Urothelium cell line (cell line): ENCODE measurements around the gene CDK19.
"Not testable (repeated sequence)": the region's sequence is repeated elsewhere in the genome, so short reads cannot be mapped to it uniquely, and the experiment has no call there.

ENCODE experiments used
- DNase-seq: peaks from one replicate; pipeline ENCODE4 v3.0.0; 2011; ENCODE audit warnings: low spot score, mixed read lengths
- FAIRE-seq: peaks from 2 replicates; lab custom pipeline; 2011; peaks lifted over from hg19 to GRCh38; lab: Jason Lieb, UNC

The CDK19 gene

DNA sequence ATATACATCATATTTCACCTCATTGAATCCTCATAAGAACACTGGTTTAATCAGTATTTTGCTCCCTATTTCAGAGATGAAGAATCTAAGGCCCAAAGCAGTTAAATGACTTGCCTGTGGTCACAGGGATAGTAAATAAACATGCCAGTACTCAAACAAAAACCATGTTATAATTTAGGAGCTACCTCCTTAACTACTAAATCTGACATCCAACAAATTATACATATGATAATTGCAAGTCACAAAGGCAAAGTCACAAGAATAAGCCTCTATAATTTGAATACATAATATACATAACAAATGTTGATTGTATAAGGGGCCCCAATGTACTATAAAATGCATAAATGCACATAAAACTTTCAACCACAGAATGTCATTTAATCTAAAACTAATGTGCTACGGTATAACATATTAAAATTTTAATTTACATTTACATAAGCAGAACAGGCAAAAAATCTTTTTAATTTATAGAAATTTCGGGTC, 181.5 kb downstream of the CDK19 start:
- no peak for FAIRE-seq

GRCh38 chr6:110629153-110629552, 186.1 kb downstream of the CDK19 start:
- DNase-seq (no peak), FAIRE-seq (no peak)

More for the DNA sequence above, 181.5 kb downstream of the CDK19 start:
- DNase-seq, result no peak

DNA sequence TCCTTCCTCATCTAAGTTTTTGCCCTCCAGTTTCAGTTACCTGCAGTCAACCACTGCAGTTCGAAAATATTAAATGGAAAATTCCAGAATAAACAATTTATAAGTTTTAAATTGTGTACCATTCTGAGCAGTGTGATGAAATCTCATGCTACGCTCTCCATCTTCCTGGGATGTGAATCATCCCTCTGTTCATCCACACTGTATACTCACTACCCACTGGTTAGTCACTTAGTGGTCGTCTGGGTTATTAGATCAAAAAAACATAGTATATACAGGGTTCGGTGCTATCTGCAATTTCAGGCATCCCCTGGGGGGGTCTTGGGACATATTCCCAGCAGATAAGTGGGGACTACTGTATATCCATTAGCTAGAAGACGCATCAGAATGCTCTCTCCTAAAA, 186.9 kb downstream of the CDK19 start:
- FAIRE-seq, result no peak
- no peak for DNase-seq

- FAIRE-seq (no peak), DNase-seq (no peak)
Measured at GRCh38 chr6:110626442-110626841, 188.8 kb downstream of the CDK19 start.

- FAIRE-seq (no peak), DNase-seq (no peak)
Measured at GRCh38 chr6:110625883-110626282, 189.4 kb downstream of the CDK19 start.

DNA sequence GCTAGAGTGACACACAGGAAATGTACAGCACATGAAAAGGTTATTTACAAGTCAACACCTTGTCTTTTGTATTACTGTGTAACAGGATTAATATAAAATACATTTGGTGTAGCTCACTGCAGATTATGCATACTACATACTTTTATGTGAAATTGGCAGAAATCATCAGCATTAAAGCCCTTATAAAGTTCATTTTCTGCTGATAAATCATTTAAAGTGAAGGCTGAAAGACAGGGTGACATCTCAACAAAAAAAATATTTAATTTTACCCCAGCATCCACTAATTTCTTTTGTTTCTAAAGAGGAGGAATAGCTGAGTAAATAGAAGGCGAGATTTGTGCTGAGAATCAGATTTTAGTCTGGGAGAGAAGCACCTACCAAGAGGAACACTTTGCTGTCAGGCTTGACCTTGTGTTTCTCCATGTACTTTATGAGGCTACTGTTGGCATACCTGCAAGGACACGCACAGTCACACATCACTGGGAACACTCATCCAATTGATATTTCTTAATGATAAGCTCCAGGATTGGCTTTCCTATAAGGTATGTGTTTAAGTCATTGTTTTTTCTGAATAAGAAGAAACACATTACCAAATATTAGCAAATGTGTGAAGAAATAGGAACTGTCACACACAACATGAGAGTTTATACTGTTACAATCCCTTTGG, 192.2 kb downstream of the CDK19 start:
- FAIRE-seq, result no peak
- DNase-seq, result no peak

DNA sequence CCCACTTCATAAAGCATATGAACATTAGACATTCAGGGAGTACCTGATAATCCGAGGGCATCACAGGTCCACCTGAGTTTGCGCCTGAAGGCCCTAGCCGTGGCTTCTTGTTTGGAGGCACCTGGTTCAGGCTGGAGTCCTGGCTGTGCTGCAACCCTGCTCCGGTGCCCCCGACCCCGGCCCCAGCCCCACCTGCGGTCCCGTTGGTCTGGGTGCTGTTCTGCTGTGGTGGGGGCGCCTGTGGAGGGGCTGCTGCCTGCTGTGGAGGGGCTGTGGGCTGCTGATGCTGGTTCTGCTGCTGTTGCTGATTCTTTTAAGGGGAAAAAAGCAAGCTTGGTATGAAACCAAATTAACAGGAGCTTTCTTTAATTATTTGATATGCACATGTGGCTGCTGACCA, 194.2 kb downstream of the CDK19 start:
- DNase-seq (no peak), FAIRE-seq (no peak)

- no peak for FAIRE-seq
Measured at GRCh38 chr6:110620065-110620464, 195.2 kb downstream of the CDK19 start.

GRCh38 chr6:110619275-110619908, 195.9 kb downstream of the CDK19 start:
- FAIRE-seq, result no peak

More at GRCh38 chr6:110620065-110620464, 195.2 kb downstream of the CDK19 start:
- no peak for DNase-seq

DNA sequence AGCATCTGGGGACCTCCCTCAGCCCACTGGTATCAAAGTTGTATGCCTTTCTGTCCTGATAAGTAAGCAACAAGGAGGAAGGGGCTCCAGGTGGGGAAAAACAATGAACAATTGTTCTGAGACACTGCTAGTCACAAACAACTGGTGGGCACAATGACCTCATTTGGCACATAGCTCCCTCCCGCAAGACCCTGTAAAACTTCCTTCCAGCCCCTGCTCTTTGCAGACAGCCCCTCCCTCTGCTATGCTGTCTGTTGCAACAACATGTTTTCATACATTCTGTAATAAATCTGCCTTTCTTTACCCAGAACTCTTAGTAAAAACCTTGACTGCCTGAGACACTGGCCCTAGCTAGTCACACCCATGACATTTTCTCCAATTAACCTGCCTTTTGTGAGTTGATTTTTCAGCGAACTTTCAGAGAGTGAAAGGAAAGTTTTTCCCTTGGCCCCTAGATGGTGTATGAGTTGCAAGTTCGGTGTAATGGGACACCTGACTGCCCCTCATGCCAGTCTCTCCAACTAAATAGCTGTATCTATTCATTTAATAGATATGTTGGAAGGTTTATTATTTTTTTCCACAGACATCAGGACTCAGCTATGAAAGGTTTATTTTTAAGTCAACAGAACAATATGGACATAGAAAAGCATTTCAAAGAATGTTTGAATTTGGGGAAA, 196.5 kb downstream of the CDK19 start:
- FAIRE-seq, result no peak
- peak; percentile 8 for DNase-seq

More at GRCh38 chr6:110619275-110619908, 195.9 kb downstream of the CDK19 start:
- no peak for DNase-seq

DNA sequence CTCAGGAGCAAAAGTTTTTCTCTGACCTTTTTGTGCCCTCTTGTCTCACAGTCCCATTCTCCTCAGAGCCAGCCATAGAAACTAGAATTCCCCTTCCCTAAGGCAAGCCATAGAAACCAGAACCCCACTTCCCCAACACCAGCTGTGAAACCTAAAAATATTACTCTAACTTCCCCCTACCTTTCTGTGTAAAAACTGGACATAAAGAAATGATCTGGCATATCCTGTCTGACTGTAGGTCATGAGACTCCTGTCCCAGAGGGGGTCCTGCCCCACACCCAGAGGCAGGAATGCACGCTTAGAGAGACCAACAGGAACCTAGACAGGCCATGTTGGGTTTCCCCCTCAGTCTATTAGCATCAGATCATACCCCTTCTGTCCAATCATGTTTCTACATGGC, 198.2 kb downstream of the CDK19 start:
- no peak for DNase-seq
- FAIRE-seq, result no peak

- DNase-seq (no peak), FAIRE-seq (no peak)
Measured at GRCh38 chr6:110615722-110616121, 199.5 kb downstream of the CDK19 start.

GRCh38 chr6:110614586-110614985, 200.7 kb downstream of the CDK19 start:
- DNase-seq (no peak), FAIRE-seq (no peak)

DNA sequence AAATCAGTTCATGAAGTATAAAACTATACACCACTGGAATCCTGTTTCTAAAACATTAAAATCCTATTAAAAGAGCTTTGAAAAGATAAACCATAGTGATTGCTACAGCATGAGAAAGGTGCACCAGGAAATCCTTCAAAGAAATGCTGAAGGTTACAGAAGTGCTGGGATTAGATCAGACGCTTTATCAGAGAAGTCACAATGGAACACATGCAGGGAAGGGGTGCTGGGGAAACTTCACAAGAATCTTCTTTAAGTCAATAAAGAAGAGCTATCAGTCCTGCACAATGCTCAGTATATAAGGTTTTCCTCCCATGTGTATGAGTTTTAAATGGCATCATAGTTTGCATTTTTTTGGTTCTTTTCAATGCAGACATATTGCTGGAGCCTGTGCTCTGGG, 201.2 kb downstream of the CDK19 start:
- DNase-seq (no peak), FAIRE-seq (no peak)

DNA sequence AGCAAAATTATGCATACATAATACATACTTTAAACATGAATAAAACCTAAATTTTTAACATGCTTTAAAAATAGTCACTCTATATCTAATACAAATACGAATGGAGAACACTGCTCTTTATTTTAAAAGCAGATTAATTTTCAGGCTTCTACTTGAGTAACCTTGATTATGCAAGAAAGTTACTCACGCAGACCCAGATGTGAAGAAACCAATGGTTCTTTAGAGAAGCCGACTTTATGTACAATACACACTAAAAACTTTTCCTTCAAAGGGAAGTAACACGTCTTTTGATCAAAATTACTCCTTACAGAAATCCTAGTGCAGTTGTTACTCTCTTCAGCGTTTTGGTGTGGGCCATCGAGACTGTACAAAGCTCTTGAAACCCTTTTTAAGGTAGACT, 201.9 kb downstream of the CDK19 start:
- no peak for FAIRE-seq
- no peak for DNase-seq

DNA sequence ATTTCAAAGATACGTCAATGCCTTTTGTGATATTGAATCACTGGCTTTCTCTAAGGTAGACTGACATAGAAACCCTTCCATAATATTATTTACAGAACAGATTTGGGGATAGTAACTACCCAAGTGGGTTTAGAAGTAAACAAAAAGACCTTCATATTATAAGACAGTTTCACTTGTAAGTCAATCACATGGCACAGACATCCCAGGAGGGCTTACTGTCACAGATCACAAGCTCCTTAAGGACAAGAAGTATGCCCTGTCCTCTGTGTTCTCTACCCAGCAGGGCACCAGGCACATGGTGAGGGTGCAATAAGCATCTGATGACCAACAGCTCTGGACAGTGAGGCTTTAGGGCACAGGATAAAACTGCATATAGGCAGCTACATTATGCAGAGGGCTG, 203.0 kb downstream of the CDK19 start:
- no peak for FAIRE-seq

DNA sequence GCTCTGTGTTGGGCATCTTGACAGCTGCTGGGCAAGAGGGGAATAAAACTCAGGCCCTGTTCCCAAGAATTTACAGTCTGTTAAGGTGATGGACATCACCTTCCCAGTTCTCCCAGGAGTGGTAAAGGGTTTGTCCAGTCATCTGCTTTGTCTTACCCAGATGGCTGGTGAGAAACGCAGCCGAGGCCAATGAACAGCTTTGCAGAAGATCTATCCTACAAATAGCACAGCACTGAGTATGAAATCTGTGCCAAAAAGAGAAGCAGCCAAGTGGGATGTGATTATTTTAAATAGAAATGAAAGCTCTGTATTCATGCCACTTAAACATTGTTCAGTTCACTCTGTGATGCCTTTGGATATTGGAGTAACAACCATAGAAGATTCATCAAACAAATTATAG, 206.2 kb downstream of the CDK19 start:
- DNase-seq (no peak), FAIRE-seq (no peak)

More for the DNA sequence above, 203.0 kb downstream of the CDK19 start:
- no peak for DNase-seq

DNA sequence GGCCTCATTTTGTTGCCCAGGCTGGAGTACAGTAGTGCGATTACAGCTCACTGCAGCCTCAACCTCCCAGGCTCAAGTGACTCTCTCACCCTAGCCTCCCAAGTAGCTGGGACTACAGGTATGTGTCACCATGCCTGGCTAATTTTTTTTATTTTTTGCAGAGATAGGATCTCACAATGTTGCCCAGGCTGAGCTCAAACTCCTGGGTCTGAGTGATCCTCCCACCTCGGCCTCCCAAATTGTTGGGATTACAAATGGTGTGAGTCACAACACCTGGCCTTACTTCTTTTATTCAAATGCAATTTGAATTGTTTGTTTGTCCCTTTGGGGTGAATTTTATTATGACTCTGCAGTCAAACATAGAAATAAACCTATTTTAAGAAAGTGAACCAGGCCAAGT, 207.1 kb downstream of the CDK19 start:
- no peak for DNase-seq
- FAIRE-seq, result no peak

DNA sequence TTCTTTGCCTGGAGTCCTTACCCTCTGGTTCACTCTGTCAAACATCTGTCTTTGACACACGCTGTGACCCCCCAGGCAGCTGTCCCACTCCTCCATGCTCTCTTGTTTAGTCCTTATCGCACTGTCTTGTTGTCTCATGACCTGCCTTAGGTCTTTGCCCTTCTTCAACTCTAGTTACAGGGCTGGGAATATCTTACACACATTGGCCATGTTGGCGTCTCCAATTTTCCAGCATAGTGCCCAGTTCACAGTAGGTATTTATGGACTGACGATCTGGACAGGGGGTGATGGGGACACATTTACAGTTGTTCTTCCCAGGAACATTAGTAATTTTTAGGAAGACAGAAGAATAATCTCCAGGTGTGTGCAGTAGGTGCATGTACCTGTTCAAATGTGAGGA, 209.1 kb downstream of the CDK19 start:
- no peak for FAIRE-seq
- no peak for DNase-seq

GRCh38 chr6:110600640-110601039, 214.6 kb downstream of the CDK19 start:
- not testable (repeated sequence) for DNase-seq, FAIRE-seq

- DNase-seq (no peak), FAIRE-seq (no peak)
Measured at GRCh38 chr6:110597761-110598160, 217.5 kb downstream of the CDK19 start.

DNA sequence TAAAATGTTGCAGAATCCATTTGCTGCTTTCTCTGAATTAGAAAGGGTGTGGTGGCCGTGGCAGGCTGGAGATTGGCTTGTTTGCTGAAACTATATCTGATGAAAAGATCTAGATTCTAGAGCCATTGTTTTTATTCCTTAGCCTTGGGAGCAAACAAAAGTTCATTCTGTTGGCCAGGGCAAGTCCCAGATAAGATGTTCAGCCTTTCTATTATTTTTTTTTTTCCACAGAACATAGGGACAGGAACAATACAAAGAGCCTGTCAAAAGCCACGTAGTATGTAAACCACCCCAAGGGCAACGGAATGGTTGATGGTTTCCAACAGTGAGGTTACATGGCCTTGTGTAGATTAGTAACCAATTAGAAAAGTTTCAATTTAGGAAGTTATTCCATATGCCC, 218.9 kb downstream of the CDK19 start:
- no peak for DNase-seq
- FAIRE-seq, result no peak
